Caco-2 (cell line): ENCODE results near the gene GNAI1. TPM values are rescaled to one million over a fixed set of nuclear protein-coding genes. Genes with fewer than 3 reads are reported as not detected.

Source experiments
- BruUV-seq: library from RNA; stranded (reverse); fragments of 400-500 nt; replicated peaks from 2 replicates; lab custom pipeline; 2021; lab: Mats Ljungman, UMichigan
- CTCF ChIA-PET: fragments of 300-600 bp; sonication (Branson Sonifier 250); formaldehyde crosslinking; loops from one replicate; lab custom pipeline; 2022; ENCODE audit warnings: antibody characterized with exemption; lab: Charles Lee
- POLR2A ChIA-PET: fragments of 300-600 bp; sonication (Branson Sonifier 250); formaldehyde crosslinking; loops from one replicate; lab custom pipeline; 2022; ENCODE audit warnings: antibody characterized with exemption; lab: Charles Lee
- DNase-seq, 2 experiments: peaks; one replicate each; pipeline versions ENCODE4 v3.0.0 to v3.0.0-alpha.2; 2020 to 2022
- H3K27me3 ChIP-seq: replicated peaks from 2 replicates; pipeline ENCODE4 v1.6.0; 2011; ENCODE audit warnings: low read length; ENCODE audit not compliant: control insufficient read depth, insufficient read depth
- H3K36me3 ChIP-seq: 2 replicates; pipeline ENCODE4 v1.5.1; 2011; ENCODE audit warnings: low read length; ENCODE audit not compliant: control insufficient read depth, insufficient read depth
- H3K4me1 ChIP-seq: fragments of 250-450 bp; sonication (Bioruptor Pico); 2 replicates; pipeline ENCODE4 v1.5.1; 2020; ENCODE audit warnings: mild to moderate bottlenecking
- H3K4me3 ChIP-seq: 2 replicates; pipeline ENCODE4 v1.5.1; 2011; ENCODE audit warnings: low read depth, mild to moderate bottlenecking, control low read depth, low read length
- H3K9me3 ChIP-seq: fragments of 250-450 bp; sonication (Bioruptor Pico); 2 replicates; pipeline ENCODE4 v1.5.1; 2020; ENCODE audit warnings: mild to moderate bottlenecking, moderate library complexity
- H3K27ac Mint-ChIP-seq: one replicate; pipeline ENCODE4 v1.8.0; 2022; ENCODE audit warnings: mixed read lengths; ENCODE audit not compliant: unreplicated experiment
- H3K27me3 Mint-ChIP-seq: one replicate; pipeline ENCODE4 v1.8.0; 2022; ENCODE audit warnings: mixed read lengths; ENCODE audit not compliant: insufficient read depth, unreplicated experiment
- H3K36me3 Mint-ChIP-seq: one replicate; pipeline ENCODE4 v1.8.0; 2022; ENCODE audit warnings: mild to moderate bottlenecking, mixed read lengths; ENCODE audit not compliant: insufficient read depth, unreplicated experiment
- H3K4me1 Mint-ChIP-seq: one replicate; pipeline ENCODE4 v1.8.0; 2022; ENCODE audit warnings: low read depth, mixed read lengths; ENCODE audit not compliant: unreplicated experiment
- H3K4me3 Mint-ChIP-seq: one replicate; pipeline ENCODE4 v1.8.0; 2022; ENCODE audit warnings: mild to moderate bottlenecking, moderate library complexity, mixed read lengths; ENCODE audit not compliant: unreplicated experiment
- H3K9me3 Mint-ChIP-seq: one replicate; pipeline ENCODE4 v1.8.0; 2022; ENCODE audit warnings: mixed read lengths; ENCODE audit not compliant: unreplicated experiment
- intact Hi-C: fragments of 100-400 bp; cut with micrococcal nuclease; formaldehyde crosslinking; loops from one replicate; pipeline ENCODE4 v1.10.0; 2022; ENCODE audit not compliant: unreplicated experiment
- total RNA-seq: library from RNA; stranded (reverse); gene quantifications from 2 replicates; pipeline ENCODE4 v1.2.3, GENCODE V29; 2022
- TF ChIP-seq, protein P1 (sequence below), 2 experiments: fragments of 200-600 bp in 1 of 2; IDR thresholded peaks; 1 replicate in 1 of 2; 2 replicates in 1 of 2; pipeline versions ENCODE4 v1.5.1 to v1.8.0; 2011 to 2022; ENCODE audit warnings: antibody characterized with exemption in 1 of 2, control low read depth in 1 of 2, inconsistent platforms in 1 of 2, low read depth in 1 of 2, low read length in 1 of 2, mild to moderate bottlenecking in 1 of 2, moderate library complexity in 1 of 2; ENCODE audit not compliant: insufficient read depth in 1 of 2, severe bottlenecking in 1 of 2, unreplicated experiment in 1 of 2

GNAI1 gene
- total RNA-seq, 1 experiment from 2014 or later, result 2.1 TPM

- TF ChIP-seq, protein P1, sequence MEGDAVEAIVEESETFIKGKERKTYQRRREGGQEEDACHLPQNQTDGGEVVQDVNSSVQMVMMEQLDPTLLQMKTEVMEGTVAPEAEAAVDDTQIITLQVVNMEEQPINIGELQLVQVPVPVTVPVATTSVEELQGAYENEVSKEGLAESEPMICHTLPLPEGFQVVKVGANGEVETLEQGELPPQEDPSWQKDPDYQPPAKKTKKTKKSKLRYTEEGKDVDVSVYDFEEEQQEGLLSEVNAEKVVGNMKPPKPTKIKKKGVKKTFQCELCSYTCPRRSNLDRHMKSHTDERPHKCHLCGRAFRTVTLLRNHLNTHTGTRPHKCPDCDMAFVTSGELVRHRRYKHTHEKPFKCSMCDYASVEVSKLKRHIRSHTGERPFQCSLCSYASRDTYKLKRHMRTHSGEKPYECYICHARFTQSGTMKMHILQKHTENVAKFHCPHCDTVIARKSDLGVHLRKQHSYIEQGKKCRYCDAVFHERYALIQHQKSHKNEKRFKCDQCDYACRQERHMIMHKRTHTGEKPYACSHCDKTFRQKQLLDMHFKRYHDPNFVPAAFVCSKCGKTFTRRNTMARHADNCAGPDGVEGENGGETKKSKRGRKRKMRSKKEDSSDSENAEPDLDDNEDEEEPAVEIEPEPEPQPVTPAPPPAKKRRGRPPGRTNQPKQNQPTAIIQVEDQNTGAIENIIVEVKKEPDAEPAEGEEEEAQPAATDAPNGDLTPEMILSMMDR (IDR thresholded peaks at IDR 0.05; ENCODE audit: insufficient read depth in 1 of 2, low read depth in 1 of 2, low read length in 1 of 2, severe bottlenecking in 1 of 2, unreplicated experiment in 1 of 2), result no peak
- no peak for DNase-seq
- Histone ChIP-seq H3K9me3 (no peaks in the 10 kb centered on the region), H3K4me1 (0 out of 2 replicates have a peak, but pooled peaks cover 6% of the 10 kb centered on the region), H3K36me3 (no peaks in the 10 kb centered on the region), H3K4me3 (peak overlapping the region; percentile 73), H3K27me3 (0 out of 2 replicates have a peak, but pooled peaks cover 1% of the 10 kb centered on the region)
- no peaks in the 10 kb centered on the region for H3K36me3 Mint-ChIP-seq
- no peaks in the 10 kb centered on the region for H3K9me3 Mint-ChIP-seq
- BruUV-seq, result no TSS peak
- ChIA-PET POLR2A (no interaction called here), CTCF (interaction anchor here (0.9 kb wide), 1 partner anchor 21 kb away, joined by 4 read pairs; no protein-coding TSS in a partner anchor)
- intact Hi-C loops, result loop anchor here (1.0 to 10.0 kb wide), 3 partner anchors 149 to 319 kb away; no protein-coding TSS in a partner anchor
- peaks cover 5% of the 10 kb centered on the region for H3K4me1 Mint-ChIP-seq
- H3K27ac Mint-ChIP-seq, result peak overlapping the region; percentile 16
- peak overlapping the region; percentile 74 for H3K4me3 Mint-ChIP-seq
- H3K27me3 Mint-ChIP-seq, result peaks cover 23% of the 10 kb centered on the region
Observed at GRCh38 chr7:80135309-80136104, 876 bp downstream of the GNAI1 start.

- Histone ChIP-seq H3K4me1 (0 out of 2 replicates have a peak, but pooled peaks cover 6% of the 10 kb centered on the region), H3K4me3 (no peak overlapping the region), H3K27me3 (0 out of 2 replicates have a peak, but pooled peaks cover 1% of the 10 kb centered on the region), H3K36me3 (no peaks in the 10 kb centered on the region), H3K9me3 (no peaks in the 10 kb centered on the region)
- intact Hi-C loops, result loop anchor here (10.0 kb wide), 2 partner anchors 148 to 318 kb away; no protein-coding TSS in a partner anchor
- Mint-ChIP-seq H3K4me3 (peak overlapping the region; percentile 74), H3K27me3 (peaks cover 23% of the 10 kb centered on the region), H3K27ac (no peak overlapping the region), H3K4me1 (peaks cover 5% of the 10 kb centered on the region), H3K9me3 (no peaks in the 10 kb centered on the region), H3K36me3 (no peaks in the 10 kb centered on the region)
- no peak for DNase-seq
- TF ChIP-seq, protein P1 (IDR thresholded peaks at IDR 0.05; ENCODE audit: insufficient read depth in 1 of 2, low read depth in 1 of 2, low read length in 1 of 2, severe bottlenecking in 1 of 2, unreplicated experiment in 1 of 2), result no peak
- ChIA-PET POLR2A (no interaction called here), CTCF (no interaction called here)
- no TSS peak for BruUV-seq
Observed at GRCh38 chr7:80136261-80137055, 1.8 kb downstream of the GNAI1 start.

- ChIA-PET CTCF (no interaction called here), POLR2A (no interaction called here)
- Mint-ChIP-seq H3K4me1 (peaks cover 5% of the 10 kb centered on the region), H3K9me3 (no peaks in the 10 kb centered on the region), H3K27ac (no peak overlapping the region), H3K36me3 (no peaks in the 10 kb centered on the region), H3K4me3 (no peak overlapping the region), H3K27me3 (peaks cover 24% of the 10 kb centered on the region)
- TF ChIP-seq, protein P1 (IDR thresholded peaks at IDR 0.05; ENCODE audit: insufficient read depth in 1 of 2, low read depth in 1 of 2, low read length in 1 of 2, severe bottlenecking in 1 of 2, unreplicated experiment in 1 of 2), result no peak
- Histone ChIP-seq H3K27me3 (0 out of 2 replicates have a peak, but pooled peaks cover 1% of the 10 kb centered on the region), H3K9me3 (no peaks in the 10 kb centered on the region), H3K4me1 (0 out of 2 replicates have a peak, but pooled peaks cover 6% of the 10 kb centered on the region), H3K4me3 (no peak overlapping the region), H3K36me3 (no peaks in the 10 kb centered on the region)
- intact Hi-C loops, result loop anchor here (10.0 kb wide), 2 partner anchors 147 to 317 kb away; no protein-coding TSS in a partner anchor
- no TSS peak for BruUV-seq
- no peak for DNase-seq
Observed at GRCh38 chr7:80137410-80137809, 2.8 kb downstream of the GNAI1 start.
